T-helper 9 cell (primary cell): ENCODE results near the gene MEI1.

Experiments used
- DNase-seq: peaks from one replicate; pipeline ENCODE4 v3.0.0-alpha.2; 2020

Gene MEI1

DNA sequence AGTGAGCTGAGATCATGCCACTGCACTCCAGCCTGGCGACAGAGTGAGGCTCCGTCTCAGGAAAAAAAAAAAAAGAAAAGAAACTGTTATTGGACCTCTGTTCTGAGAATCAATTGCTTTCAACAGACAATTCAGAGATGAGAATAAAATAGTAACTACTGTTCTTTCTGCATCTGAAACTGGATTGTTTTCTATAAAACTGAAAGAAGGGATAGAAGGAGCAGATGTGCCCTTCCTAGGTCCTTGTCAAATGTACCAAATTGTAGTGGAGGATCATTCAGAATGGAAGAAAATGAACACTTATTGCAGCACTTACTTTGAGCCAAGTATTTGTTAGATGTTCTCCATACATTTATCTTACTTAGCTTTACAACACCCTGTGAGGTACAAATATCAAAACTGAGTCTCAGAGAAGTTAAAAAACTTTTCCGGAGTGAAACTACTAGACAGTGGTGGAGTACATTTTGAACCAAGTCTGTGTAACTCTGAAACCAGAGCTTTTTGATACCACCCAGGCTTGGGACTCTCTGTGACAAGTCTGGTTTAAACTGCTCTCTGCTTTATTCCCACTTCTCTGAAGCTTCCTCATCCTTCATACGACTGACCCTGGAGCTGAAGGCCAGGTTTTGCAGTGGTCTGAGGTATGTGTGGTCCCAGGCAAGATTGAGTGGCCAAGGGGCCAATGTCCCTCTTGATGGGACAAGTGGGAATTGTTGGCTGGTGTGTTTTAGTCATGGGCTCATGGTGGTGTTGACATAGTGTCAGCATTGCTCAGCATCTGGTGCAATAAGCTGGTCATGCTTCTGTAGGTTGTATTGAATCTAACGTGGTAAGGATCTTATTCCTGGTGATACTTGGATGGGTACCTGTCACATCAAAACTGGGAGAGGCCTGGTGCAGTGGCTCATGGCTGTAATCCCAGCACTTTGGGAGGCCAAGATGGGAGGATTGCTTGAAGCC is 53.0 kb downstream of the MEI1 start:
- no peak for DNase-seq

DNA sequence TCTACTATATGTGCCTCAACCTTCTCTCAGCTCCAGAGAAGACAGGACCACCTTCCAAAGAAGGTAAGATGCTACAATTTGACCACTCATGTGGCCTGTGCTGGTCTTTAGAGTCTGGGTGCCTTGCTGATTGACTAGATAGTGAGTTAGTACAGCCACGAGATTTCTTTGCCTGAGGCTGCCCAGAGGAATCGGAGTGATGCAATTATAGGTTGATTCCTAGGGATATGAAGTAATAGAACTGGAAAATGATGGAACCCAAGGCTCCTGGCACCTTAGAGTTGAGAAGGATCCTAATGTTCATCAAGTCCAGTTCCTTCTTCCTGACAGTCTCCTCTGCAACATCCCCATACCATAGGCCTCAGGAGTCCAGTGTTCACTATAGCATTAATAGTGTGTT is 54.7 kb downstream of the MEI1 start:
- DNase-seq = no peak

DNA sequence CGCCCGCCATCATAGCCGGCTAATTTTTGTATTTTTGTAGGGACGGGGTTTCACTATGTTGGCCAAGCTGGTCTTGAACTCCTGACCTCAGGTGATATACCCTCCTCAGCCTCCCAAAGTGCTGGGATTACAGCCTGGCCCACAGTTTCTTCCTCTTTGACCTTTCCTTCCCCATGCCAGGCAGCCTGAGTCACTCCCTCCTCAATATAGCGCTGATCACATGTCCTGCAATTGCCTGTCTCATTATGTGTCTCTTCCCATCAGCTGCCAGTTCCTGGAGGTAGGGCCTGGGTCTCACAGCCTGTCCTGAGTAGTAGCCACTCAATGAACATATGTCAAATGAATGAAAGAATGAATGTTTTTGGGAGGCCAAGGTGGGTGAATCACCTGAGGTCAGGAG is 58.2 kb downstream of the MEI1 start:
- DNase-seq = no peak

DNA sequence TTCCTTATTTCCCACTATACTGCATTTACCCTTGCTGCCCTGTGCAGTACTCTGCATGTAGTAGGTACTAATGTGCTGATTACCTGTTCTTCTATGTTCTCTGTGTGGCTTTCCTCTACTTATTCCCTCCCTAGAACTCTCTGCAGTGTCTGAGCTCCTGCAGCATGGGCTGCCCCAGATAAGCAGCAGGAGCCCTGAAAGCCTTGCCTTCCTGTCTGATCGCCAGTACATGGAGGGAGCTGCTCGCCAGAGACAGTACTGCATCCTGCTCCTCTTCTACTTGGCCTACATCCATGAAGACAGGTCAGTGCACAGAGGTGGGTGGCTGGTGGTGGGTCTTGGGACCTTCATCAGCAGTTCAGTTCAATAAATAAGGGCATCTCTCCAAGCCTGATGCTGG is 58.9 kb downstream of the MEI1 start:
- DNase-seq = no peak

DNA sequence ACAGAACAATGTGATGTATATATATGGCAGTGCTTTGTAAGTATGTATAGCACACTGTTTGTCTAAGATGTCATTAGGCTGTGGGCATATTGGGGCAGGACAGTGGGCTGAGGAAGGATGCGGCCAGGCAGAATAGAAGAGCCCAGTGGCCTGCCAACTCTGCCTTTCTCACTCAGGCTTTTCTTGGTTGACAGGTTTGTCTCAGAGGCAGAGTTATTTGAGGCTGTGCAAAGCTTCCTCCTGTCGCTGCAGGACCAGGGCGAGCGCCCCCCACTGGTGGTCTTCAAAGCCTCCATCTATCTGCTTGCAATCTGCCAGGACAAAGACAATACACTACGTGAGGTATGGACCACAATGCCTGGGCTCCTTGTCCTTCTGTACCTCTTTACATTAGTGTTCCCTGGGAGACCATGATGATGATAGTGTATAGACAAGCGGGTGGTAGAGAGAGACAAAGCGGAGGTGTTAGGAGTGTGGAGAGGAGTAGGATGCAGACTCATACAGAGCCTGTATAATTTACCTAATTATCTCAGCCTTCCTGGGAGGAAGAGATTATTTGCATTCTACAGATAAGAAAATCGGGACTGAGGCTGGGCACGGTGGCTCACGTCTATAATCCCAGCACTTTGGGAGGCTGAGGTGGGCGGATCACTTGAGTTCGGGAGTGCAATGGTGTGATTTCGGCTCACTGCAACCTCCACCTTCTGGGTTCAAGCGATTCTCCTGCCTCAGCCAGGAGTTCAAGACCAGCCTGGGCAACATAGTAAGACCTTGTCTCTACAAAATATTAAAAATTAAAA is 63.9 kb downstream of the MEI1 start:
- peak; percentile 9 for DNase-seq

DNA sequence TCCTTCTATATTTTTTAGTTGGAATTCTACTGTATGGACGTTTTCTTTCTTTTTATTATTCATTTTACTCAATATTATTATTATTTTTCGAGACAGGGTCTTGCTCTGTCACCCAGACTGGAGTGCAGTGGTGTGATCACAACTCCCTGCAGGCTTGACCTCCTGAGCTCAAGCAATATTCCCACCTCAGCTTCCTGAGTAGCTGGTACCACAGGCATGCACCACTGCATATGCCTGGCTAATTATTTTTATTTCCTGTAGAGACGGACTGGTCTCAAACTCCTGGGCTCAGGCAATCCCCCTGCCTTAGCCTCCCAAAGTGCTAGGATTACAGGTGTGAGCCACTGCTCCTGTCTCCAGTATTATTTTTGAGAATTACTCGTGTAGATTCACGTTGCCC is 67.2 kb downstream of the MEI1 start:
- DNase-seq = no peak

DNA sequence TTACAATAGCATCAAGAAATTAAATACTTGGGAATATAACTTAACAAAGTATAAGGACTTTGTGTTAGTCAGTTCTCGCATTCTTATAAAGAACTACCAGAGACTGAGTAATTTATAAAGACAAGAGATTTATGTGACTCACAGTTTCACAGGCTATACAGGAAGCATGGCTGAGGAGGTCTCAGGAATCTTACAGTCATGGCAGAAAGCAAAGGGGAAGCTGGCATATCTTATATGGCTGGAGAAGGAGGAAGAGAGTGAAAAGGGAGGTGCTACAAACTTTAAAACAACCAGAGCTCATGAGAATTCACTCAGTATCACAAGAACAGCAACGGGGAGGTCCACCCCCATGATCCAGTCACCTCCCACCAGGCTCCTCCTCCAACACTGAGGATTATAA is 69.1 kb downstream of the MEI1 start:
- DNase-seq = no peak

DNA sequence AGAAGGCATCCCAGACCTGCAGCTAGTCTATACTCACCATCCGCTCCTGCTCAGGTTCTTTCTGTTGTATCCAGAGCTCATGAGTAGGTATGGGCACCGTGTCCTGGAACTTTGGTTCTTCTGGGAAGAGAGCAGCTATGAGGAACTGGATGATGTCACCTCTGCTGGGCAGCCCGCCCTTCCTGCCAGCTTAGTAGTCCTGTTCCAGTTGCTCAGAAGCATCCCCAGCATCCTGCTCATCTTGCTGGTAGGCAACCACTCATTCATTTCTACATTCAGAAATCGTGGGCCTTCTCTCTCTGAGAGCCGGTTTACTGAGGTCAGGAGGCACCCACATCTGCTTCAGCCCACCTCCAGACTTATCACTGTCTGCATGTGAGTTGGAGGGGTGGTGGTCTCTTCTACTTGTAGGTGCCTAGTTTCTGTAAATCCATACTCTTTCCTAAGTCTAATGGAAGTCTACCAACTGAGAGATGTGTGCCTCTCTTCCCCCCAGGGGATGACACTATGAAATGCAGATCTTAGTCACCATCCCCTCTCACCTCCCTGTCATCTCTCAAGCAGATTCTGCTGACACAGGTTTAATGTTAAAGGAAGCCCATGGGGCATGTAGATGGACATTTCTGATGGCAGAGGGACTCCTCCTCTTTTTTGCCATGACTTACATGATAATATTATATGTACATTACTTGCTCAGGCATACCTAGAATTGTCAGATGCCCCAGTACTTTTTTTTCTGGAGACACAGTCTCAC is 71.6 kb downstream of the MEI1 start:
- no peak for DNase-seq

DNA sequence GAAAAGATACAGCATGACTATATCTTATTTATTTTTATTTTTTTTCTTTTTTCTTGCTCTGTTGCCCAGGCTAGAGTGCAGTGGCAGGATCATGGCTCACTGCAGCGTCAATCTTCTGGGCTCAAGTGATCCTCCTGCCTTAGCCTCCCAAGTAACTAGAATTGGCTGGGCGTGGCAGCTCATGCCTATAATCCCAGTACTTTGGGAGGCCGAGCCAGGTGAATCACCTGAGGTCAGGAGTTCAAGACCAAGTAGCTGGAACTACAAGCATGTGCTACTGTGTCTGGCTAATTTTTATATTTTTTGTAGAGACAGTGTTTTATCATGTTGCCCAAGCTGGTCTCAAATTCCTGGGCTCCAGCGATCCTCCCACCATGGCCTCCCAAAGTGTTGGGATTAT is 72.9 kb downstream of the MEI1 start:
- no peak for DNase-seq

DNA sequence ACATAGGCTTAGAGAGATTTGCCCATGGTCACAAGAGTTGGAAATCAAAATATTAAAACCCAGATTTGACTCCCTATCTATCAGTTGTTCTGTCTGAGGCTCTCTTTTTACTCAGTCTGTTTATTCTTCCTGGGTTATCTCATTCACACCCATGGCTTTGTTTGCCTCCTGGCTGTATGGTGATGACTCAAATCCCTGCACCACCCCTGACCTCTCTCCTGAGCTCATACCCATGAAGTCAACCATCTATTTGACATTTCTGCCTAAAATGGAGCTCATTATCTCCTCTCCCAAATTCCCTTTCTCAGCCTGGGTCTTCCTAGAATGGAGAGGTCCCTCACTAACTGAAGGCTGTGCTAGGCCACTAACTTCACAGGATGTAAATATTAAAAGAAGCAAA is 73.3 kb downstream of the MEI1 start:
- no peak for DNase-seq

DNA sequence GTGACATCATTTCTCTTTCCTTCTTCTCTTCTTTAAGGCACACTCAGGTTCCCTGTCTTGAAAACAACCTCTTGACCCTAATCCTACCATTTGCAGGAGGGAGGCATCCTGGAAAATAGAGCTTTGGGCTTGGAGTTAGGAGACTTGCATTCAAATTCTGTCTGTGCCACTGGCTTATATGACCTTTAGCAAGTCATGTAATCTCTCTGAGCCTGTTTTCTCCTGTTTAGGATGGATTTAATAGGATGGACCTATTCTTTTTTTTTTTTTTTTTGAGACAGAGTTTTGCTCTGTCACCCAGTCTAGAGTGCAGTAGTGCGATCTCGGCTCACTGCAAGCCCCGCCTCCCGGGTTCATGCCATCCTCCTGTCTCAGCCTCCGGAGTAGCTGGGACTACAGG is 76.0 kb downstream of the MEI1 start:
- no peak for DNase-seq

DNA sequence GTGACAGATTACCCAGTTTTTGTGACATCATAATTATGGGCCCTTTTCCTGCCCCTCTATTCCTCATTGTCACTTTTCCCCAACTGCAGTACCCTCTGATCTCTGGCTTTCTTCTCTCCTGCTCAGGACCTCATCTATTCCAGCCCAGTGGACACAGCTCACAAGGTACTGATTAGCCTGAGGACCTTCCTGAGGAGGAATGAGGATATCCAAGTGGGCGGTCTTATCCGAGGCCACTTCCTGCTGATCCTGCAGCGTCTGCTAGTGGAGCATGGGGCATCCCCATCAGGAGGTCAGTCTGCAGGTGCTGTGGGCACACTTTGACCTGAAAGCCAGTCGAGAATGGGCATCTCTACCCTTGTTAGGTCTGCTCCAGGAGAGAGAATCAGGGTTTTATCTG is 76.7 kb downstream of the MEI1 start:
- no peak for DNase-seq

DNA sequence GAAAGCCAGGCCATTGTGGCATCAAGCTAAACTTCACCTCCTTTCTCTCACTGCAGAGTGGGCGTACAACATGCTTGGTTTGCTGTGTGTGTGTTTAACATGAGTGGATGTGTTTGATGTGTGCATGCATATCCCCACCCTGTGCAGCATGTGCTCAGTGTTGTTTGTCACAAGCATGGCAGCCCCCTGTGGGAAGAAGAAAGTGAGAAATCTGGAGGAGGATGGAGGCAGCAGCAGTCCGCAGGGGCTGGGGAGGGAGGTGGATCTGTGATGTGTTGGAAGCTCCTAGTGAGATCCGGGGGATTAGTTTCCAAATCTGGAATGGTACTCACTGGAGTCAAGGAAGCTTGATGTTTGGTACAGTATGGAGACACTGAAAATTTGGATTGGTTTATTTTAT is 77.1 kb downstream of the MEI1 start:
- DNase-seq = no peak

DNA sequence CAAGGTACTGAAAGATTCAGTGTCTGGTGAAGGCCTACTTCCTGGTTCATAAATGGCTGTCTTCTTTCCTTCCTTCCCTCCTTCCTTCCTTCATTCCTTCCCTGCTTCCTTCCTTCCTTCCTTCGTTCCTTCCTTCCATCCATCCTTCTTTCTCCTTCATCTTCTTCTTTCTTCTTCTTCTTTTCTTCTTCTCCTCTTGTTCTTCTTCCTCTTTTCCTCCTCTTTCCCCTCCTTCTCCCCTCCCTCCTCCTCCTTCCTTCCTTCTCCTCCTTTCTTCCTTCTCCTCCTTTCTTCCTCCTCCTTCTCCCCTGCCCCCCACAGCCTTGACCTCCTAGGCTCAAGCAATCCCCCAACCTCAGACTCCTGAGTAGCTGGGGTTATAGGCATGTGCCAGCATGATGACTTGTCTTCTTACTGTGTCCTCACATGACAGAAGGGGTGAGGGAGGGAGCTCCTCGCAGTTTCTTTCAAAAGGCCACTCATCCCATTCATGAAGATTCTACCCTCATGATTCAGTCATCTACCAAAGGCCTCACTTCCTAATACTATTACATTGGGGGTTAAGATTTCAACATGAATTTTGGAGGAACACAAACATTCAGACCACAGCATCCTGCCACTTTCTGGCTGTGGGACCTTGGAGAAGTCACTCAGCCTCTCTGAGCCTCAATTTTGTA is 78.6 kb downstream of the MEI1 start:
- no peak for DNase-seq

DNA sequence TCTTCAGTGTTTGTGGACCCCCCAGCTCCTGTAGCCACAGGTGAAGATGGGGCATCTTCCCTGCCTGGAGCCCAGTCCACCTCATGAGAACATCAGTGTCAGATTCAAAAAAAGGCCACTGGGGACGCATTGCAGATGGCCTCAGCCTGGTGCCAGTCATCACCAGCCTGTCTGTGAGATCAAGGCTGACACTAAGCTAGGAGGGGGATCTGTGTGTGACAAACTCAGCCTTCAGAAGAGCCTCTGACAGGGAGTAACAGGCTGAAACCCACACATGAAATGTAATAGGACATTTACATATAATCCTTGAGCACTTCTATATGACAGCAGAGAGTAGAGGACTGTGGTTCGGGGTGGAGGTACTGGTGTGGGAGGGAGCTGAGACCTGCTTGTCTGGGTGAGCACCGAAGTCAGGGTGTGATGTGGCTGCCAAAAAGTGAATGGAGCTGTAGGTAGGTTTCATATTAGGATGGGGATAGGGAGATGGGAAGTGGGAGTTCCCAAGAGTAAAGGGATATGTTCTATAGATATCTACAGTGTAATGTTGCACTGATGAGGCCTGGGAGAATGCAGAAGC is 80.7 kb downstream of the MEI1 start:
- DNase-seq = no peak

DNA sequence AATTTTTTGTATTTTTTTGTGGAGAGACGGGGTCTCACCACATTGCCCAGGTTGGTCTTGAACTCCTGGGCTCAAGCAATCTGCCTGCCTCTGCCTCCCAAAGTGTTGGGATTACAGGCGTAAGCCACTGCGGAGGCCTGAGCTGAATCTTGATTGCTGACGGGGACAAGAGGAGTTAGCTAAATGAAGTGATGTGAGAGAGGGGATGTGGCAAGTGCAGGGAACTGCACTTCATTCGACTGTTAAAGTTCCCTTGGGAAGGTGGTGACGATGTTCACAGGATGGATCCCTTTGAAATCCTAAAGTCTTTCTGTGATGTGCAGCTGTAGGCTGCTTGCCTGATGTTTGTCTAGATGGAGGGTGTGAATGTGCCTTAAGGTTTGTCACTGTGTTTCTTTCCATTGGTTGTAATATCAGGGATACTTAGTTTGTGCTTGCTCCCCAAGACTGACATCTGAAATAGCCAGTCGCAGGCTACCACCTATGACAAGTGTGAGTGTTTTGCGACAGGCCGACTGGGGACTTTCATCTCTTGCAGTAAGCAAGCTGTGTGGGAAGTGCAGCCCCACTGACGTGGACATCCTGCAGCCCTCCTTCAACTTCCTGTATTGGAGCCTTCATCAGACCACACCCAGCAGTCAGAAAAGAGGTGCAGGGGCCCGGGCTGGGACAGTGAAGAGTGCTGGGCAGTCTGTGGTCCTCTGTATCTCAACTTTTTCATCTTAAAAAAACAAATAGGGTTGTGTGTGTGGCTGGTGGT is 81.6 kb downstream of the MEI1 start:
- DNase-seq = peak; percentile 83

DNA sequence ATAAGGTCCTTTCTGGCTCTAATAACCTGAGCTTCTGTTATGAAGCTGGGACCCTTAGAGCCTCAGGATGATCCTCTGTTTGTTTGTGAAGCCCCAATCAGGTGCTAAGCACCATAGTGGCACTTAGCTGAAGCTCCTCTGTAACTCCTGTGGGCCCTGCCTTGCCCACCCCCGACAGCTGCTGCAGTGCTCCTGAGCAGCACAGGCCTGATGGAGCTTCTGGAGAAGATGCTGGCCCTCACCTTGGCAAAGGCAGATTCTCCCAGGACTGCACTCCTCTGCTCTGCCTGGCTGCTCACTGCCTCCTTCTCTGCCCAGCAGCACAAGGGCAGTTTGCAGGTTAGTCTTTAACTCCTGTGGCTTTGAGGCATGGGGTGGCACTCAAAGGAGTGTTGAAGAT is 82.2 kb downstream of the MEI1 start:
- peak; percentile 3 for DNase-seq

DNA sequence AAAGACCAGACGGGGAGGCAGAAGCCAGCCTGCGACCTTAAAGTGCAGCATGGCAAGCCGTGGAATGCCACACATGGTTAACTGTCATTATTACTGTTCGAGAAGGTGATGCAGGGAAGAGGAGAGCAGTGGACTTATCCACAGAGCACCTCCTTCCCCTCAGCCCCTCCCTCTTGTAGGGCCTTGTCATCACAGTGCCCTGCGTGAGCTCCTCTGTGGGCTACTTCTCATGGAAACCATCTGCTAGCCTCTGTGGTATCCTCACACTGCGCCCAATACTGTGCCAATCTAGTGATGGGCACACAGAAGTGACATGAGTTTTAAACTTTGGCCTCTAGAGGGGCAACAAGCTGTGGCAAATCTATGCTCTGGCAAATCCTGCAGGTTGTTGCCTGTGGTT is 83.0 kb downstream of the MEI1 start:
- DNase-seq = peak; percentile 6

DNA sequence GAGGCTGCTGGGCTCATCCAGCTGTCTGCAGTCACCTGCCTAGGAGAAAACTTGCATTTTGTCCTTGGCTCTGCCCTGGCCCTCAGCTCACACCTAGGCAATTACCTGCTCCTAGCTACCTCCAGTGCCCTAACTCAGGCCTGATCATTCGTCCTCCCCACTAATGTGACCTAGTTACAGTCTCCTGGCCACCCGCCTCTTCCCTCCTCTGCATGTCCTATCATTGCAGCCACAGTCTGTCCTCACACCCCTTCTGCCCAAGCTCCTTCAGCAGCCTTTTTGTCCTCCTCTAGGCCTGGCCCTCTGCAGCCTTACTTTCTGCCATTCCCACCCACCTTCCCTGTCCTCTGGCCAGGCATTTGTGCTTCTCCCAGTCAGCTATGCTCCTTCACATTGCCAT is 83.4 kb downstream of the MEI1 start:
- DNase-seq = no peak

DNA sequence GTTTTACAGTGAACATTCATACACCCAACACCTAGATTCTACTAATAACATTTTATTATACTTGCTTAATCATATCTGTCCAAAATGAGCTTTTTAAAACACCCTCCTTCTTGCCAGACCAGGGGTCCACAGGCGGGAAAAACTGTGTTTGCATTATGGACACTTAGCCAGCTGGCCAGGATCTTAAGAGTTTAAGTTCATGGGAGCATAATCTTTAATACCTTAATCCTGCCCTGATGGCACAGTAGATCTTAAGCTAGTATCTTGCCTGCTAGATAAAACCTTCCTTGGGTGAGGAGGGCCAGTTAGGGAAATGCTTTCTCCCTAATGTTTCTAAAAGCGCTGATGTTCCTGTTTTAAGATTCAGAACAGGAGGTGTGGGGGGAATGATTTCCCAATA is 88.0 kb downstream of the MEI1 start:
- DNase-seq = no peak

DNA sequence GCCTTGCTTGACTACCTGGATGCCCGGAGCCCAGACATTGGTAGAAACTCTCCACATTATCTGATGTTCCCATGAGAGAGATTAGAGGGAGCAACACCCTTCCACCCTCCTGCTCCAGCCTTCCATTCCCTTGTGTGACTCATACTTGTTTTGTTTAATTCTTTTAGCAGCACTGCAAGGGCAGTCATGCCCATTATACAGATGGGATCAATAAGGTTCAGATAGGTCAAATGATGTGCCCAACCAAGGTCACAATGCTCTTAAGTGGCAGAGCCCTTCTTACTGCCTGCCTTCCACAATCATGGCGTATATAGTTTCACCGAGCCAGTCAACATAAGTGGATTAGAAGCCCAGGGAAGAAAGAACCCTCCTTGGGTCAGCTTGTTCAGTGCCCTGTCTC is 94.6 kb downstream of the MEI1 start:
- DNase-seq = no peak

DNA sequence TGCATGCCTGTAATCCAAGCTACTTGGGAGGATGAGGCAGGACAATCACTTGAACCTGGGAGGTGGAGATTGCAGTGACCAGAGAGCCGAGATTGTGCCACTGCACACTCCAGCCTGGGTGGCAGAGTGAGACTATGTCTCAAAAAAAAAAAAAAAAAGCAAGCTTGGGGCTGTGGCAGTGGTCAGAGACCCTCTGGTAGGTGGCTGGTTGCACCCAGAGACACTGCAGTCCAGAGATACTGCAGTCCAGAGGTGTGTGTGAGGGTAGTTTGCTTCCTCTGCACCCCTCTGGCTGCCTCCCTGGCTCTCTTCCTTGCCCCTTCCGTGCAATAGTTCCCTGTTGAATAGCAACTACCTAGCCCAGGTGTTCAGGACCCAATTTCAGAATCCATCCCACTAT is 99.4 kb downstream of the MEI1 start:
- DNase-seq = no peak
